ENCODE data around the gene OR2B6. TPM values are rescaled to one million over a fixed set of nuclear protein-coding genes. Genes with fewer than 3 reads are reported as not detected.

OR2B6 gene
- not detected for total RNA-seq

DNA sequence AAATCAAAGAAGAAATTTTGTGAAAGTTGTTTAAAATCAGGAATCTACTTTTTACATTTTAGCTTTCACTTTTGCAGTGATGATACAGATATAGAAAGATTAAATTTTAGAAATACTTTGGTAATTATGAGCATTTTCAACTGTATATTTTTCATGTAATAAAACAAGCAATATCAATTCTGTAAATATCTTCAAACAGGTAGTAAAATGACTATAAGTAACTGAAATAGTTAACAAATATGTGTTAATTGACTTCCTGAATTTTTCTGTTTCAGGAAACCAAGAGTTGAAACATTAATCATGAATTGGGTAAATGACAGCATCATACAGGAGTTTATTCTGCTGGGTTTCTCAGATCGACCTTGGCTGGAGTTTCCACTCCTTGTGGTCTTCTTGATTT lies at the start of gene OR2B6:
Gene OR2B6 (plus strand): TSS at position 301 of the 400 bp plus-strand sequence. CDS start 0 bp downstream, at position 301.

DNA sequence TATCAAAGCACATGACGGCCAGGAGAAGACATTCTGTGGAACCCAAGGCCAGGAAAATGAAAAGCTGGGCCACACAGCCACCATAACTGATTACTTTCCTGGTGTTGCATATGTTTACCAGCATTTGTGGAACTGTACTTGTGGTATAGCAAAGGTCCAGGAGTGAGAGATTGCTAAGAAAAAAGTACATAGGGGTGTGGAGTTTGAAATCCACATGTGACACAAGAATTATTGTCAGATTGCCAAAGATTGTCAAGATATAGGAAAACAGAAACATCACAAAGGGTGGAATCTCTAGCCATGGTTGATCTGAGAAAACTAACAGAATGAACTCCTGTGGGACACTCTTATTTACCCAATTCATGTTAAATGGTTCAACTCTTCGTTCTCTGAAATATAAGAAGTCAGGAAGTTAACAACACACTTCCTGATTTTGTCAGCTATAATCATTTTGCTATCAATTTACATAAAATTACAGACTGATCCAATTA lies 45.0 kb upstream of the OR2B6 start, which contains the start of gene OR2B2:
Gene OR2B2 (minus strand): TSS at position 441 of the 491 bp plus-strand sequence. CDS start 77 bp downstream, at position 364.

Other genes with a start within 250 kb of the OR2B6 start
- gene OR2B2, start 44.8 kb upstream of the OR2B6 start, total RNA-seq: not detected
- 0.94 TPM for gene ZNF165, start 123.3 kb downstream of the OR2B6 start, total RNA-seq
- gene ZSCAN16, start 167.4 kb downstream of the OR2B6 start, total RNA-seq: 24.4 TPM
- gene ZKSCAN8, start 184.6 kb downstream of the OR2B6 start, total RNA-seq: 41.9 TPM